ENCODE data around the gene HAT1. TPM values are rescaled to one million over a fixed set of nuclear protein-coding genes. Genes with fewer than 3 reads are reported as not detected.

HAT1 gene
- total RNA-seq, 2 experiments from 2014 or later: 20.3 to 22.6 TPM

DNA sequence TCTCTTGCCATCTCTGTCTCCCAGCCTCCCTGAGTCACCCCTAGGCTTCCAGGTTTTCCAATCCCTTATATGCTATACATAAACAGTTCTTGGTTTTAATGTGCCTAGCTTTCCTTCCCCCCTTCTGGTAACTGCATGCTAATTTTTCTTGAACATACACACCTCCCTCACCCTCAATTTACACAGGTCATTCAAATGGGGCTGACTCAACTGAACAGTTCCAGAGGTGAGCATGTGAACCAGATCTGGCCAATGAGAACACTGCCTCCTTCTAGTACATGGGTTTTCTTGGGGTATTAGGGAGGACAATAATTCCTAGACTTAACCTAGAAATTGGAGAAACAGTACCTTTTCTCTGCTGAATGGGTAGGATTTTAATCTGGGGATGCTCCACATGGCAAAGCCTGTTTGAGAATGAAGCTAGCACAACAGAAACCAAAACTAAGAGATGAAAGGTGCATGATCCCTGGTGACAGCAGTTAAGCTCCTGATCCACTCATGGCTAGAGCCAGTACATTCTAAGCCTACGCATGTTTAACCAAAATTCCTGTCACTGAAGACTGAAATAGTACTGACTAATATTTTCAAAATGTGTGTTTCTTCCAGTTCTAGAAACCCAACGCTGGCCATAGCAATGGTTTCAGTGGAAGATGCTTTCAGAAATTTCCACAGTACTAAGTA, 40.0 kb upstream of the HAT1 start:
- Mint-ChIP-seq H3K27ac (no peak overlapping the region), H3K4me1 (ENCODE audit: low read depth) (peaks cover 43% of the 10 kb centered on the region), H3K27me3 (no peaks in the 10 kb centered on the region), H3K9me3 (no peaks in the 10 kb centered on the region), H3K36me3 (ENCODE audit: low read depth) (peaks cover 2% of the 10 kb centered on the region), H3K4me3 (no peak overlapping the region)
- DNase-seq (no peak), ATAC-seq (ENCODE audit: poor library complexity) (no peak)
- POLR2A ChIA-PET: no interaction called here
- no peaks in the 10 kb centered on the region for H3K36me3 ChIP-seq (ENCODE audit: insufficient read depth, low read length)
- no peak overlapping the region for H3K27ac ChIP-seq (ENCODE audit: low read depth in 1 of 2, low read length in 2 of 2)
- intact Hi-C loops (cut with DNase I, micrococcal nuclease): no loop called here
- TF ChIP-seq, protein P1, sequence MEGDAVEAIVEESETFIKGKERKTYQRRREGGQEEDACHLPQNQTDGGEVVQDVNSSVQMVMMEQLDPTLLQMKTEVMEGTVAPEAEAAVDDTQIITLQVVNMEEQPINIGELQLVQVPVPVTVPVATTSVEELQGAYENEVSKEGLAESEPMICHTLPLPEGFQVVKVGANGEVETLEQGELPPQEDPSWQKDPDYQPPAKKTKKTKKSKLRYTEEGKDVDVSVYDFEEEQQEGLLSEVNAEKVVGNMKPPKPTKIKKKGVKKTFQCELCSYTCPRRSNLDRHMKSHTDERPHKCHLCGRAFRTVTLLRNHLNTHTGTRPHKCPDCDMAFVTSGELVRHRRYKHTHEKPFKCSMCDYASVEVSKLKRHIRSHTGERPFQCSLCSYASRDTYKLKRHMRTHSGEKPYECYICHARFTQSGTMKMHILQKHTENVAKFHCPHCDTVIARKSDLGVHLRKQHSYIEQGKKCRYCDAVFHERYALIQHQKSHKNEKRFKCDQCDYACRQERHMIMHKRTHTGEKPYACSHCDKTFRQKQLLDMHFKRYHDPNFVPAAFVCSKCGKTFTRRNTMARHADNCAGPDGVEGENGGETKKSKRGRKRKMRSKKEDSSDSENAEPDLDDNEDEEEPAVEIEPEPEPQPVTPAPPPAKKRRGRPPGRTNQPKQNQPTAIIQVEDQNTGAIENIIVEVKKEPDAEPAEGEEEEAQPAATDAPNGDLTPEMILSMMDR (IDR thresholded peaks at IDR 0.05): no peak
- H3K27me3 ChIP-seq (ENCODE audit: control insufficient read depth in 1 of 2, insufficient read depth in 2 of 2, low read length in 2 of 2): no peaks in the 10 kb centered on the region
- CTCF ChIA-PET: no interaction called here
- H3K4me1 ChIP-seq (ENCODE audit: insufficient read depth, low read length): no peaks in the 10 kb centered on the region
- H3K9me3 ChIP-seq (ENCODE audit: control insufficient read depth in 1 of 2, insufficient read depth in 1 of 2, low read length in 2 of 2): no peaks in the 10 kb centered on the region
- no peak overlapping the region for H3K4me3 ChIP-seq (ENCODE audit: low read length)

DNA sequence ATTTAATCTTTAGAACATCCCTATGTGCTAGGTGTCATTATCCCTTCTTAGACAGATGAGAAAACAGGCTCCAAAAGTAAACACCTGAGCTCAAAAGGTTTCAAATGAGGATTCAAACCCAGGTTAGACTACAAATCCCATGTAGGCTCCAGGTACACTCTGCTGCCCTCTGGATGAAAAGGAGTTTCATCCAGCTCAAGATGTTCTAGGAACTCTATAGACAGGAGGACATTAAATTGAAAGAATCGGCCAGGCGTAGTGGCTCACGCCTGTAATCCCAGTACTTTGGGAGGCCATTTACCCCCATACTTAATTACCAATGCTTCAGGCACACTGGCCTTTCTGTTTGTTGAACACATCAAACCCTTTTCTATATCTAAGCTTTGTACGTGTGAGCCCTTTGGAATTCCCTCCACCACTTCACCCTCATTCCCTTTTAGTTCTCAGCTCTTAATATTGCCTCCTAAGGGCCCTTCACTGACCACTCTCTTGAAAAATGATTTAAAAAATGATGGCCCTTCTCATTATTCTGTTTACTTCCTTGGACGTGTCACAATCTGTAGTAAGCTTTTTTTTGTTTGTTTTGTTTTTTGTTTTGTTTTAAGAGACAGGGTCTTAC, 38.9 kb upstream of the HAT1 start:
- H3K4me3 ChIP-seq (ENCODE audit: low read length): no peak overlapping the region
- DNase-seq (no peak), ATAC-seq (ENCODE audit: poor library complexity) (no peak)
- Mint-ChIP-seq H3K9me3 (no peaks in the 10 kb centered on the region), H3K4me1 (ENCODE audit: low read depth) (peaks cover 37% of the 10 kb centered on the region), H3K27ac (no peak overlapping the region), H3K4me3 (no peak overlapping the region), H3K27me3 (no peaks in the 10 kb centered on the region), H3K36me3 (ENCODE audit: low read depth) (peaks cover 11% of the 10 kb centered on the region)
- no peak overlapping the region for H3K27ac ChIP-seq (ENCODE audit: low read depth in 1 of 2, low read length in 2 of 2)
- TF ChIP-seq, protein P1 (IDR thresholded peaks at IDR 0.05): no peak
- ChIA-PET CTCF (interaction anchor here (0.6 kb wide), 1 partner anchor 439 kb away, joined by 3 read pairs; no protein-coding TSS in a partner anchor), POLR2A (interaction anchor here (0.7 kb wide), 1 partner anchor 11 kb away, joined by 3 read pairs; the partner anchor contains the start of gene SLC25A12)
- no peaks in the 10 kb centered on the region for H3K36me3 ChIP-seq (ENCODE audit: insufficient read depth, low read length)
- no peaks in the 10 kb centered on the region for H3K27me3 ChIP-seq (ENCODE audit: control insufficient read depth in 1 of 2, insufficient read depth in 2 of 2, low read length in 2 of 2)
- no peaks in the 10 kb centered on the region for H3K4me1 ChIP-seq (ENCODE audit: insufficient read depth, low read length)
- H3K9me3 ChIP-seq (ENCODE audit: control insufficient read depth in 1 of 2, insufficient read depth in 1 of 2, low read length in 2 of 2): no peaks in the 10 kb centered on the region
- intact Hi-C loops (cut with DNase I, micrococcal nuclease): no loop called here

DNA sequence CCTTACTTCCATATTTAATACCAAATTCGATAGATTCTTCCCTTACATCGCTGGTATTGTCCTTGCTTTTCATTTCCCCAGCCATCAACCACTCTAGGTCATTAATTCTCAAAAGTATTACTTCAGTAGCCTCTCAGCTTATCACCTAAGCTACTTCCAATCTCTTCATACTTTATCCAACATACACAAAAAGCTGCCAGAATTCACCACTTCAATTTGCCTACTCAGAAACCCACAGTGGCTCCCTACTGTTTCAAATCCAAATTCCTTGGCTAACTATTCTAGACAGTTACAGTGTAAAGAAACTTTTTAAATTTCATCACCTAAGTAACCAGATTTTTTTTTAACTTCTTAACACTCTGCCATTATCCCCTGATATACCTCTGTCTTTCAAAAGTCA, 32.9 kb upstream of the HAT1 start:
- Histone ChIP-seq H3K4me1 (ENCODE audit: insufficient read depth, low read length) (peaks cover 6% of the 10 kb centered on the region), H3K36me3 (ENCODE audit: insufficient read depth, low read length) (peaks cover 6% of the 10 kb centered on the region), H3K9me3 (ENCODE audit: control insufficient read depth in 1 of 2, insufficient read depth in 1 of 2, low read length in 2 of 2) (no peaks in the 10 kb centered on the region), H3K27me3 (ENCODE audit: control insufficient read depth in 1 of 2, insufficient read depth in 2 of 2, low read length in 2 of 2) (no peaks in the 10 kb centered on the region), H3K27ac (ENCODE audit: low read depth in 1 of 2, low read length in 2 of 2) (no peak overlapping the region), H3K4me3 (ENCODE audit: low read length) (no peak overlapping the region)
- peaks cover 44% of the 10 kb centered on the region for H3K4me1 Mint-ChIP-seq (ENCODE audit: low read depth)
- H3K27ac Mint-ChIP-seq: no peak overlapping the region
- TF ChIP-seq, protein P1 (IDR thresholded peaks at IDR 0.05): no peak
- no peak overlapping the region for H3K4me3 Mint-ChIP-seq
- ChIA-PET POLR2A (interaction anchor here (0.8 kb wide), 1 partner anchor 10 kb away, joined by 3 read pairs; no protein-coding TSS in a partner anchor), CTCF (interaction anchor here (1.2 kb wide), 1 partner anchor 20 kb away, joined by 4 read pairs; no protein-coding TSS in a partner anchor)
- DNase-seq (no peak), ATAC-seq (ENCODE audit: poor library complexity) (no peak)
- H3K27me3 Mint-ChIP-seq: no peaks in the 10 kb centered on the region
- no peaks in the 10 kb centered on the region for H3K9me3 Mint-ChIP-seq
- H3K36me3 Mint-ChIP-seq (ENCODE audit: low read depth): peaks cover 41% of the 10 kb centered on the region
- intact Hi-C loops (cut with DNase I, micrococcal nuclease): no loop called here

Data from CD4-positive, alpha-beta T cell (primary cell).